Ascending aorta (tissue), 2 donors: ENCODE data around the gene BCAS1. TPM values are rescaled to one million over a fixed set of nuclear protein-coding genes. Genes with fewer than 3 reads are reported as not detected.

Source experiments
- DNase-seq, 2 donors: peaks; one replicate each; pipeline ENCODE4 v3.0.0-alpha.2; 2019; ENCODE audit warnings: low spot score in 2 of 2
- H3K27ac ChIP-seq, 2 donors: fragments of 200-600 bp; sonication (generic); one replicate each; pipeline ENCODE4 v1.5.1; 2016 to 2017; ENCODE audit warnings: mild to moderate bottlenecking in 1 of 2
- H3K27me3 ChIP-seq: fragments of 200-600 bp; sonication (generic); one replicate; pipeline ENCODE4 v1.5.1; 2017
- H3K36me3 ChIP-seq, 2 donors: fragments of 200-600 bp; sonication (generic); one replicate each; pipeline ENCODE4 v1.5.1; 2016
- H3K4me1 ChIP-seq, 2 donors: fragments of 200-600 bp; sonication (generic); one replicate each; pipeline ENCODE4 v1.5.1; 2016 to 2017; ENCODE audit warnings: mild to moderate bottlenecking in 1 of 2
- H3K4me3 ChIP-seq, 2 donors: fragments of 200-600 bp; sonication (generic); one replicate each; pipeline ENCODE4 v1.5.1; 2016 to 2017; ENCODE audit warnings: mild to moderate bottlenecking in 1 of 2
- H3K9me3 ChIP-seq, 2 donors: fragments of 200-600 bp; sonication (generic); one replicate each; pipeline ENCODE4 v1.5.1; 2016
- intact Hi-C: fragments of 100-400 bp; cut with DNase I; formaldehyde crosslinking; loops from one replicate; pipeline ENCODE4 v1.15.1; 2023
- total RNA-seq: library from RNA; depleted of rRNA; stranded (reverse); fragments of >200 nt; gene quantifications from one replicate; pipeline ENCODE4 v1.1.0, GENCODE V29; 2016
- TF ChIP-seq, protein P1 (sequence below), 3 experiments: fragments of 200-600 bp in 2 of 3; fragments of 450-650 bp in 1 of 3; sonication (generic) in 2 of 3; IDR thresholded peaks; one replicate each; pipeline ENCODE4 v1.5.1; 2016 to 2019; ENCODE audit warnings: antibody characterized with exemption in 3 of 3, mild to moderate bottlenecking in 1 of 3, moderate library complexity in 1 of 3

The BCAS1 gene, protein sequence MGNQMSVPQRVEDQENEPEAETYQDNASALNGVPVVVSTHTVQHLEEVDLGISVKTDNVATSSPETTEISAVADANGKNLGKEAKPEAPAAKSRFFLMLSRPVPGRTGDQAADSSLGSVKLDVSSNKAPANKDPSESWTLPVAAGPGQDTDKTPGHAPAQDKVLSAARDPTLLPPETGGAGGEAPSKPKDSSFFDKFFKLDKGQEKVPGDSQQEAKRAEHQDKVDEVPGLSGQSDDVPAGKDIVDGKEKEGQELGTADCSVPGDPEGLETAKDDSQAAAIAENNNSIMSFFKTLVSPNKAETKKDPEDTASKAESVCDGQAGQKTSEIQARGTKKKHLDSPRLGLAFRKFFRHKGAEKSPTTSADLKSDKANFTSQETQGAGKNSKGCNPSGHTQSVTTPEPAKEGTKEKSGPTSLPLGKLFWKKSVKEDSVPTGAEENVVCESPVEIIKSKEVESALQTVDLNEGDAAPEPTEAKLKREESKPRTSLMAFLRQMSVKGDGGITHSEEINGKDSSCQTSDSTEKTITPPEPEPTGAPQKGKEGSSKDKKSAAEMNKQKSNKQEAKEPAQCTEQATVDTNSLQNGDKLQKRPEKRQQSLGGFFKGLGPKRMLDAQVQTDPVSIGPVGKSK
- total RNA-seq, result not detected

DNA sequence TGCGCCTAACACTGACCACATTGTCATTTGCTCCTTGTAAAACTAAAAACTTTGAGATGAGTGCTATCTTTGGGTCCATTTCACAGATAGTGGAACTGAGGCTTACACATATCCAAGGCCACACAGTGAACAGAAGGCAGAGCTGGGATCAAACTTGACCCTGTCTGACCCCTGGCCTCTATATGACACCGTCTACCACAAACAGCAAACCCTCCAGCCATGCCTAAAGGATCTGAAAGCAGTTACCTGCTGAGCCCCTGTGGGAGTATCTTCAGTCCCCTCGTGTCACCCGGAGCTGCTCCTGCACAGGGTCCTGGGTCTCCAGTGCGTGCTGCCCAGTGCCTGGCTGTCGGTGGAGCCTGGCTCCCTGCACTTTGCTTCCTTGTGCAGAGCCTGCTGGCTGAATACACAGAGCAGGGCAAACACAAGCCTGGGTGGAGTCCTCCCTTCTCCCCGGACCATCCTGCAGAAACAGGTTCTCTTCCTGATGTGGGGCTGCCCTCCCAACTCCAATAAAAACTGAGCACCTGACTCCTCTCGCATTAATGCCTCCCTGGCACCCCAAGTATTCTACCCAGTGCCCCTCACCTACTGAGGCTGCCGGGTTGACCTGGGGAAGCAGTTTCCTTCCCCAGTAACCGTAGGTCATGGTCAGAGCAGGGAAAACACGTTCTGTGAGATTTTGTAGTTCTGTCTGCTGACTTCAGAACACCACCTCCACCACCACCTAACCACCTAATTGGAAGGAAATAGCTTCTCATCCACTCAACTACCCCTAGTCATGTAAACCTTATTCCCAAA lies at the start of gene BCAS1:
Gene BCAS1, minus strand, starts transcription at position 408 of the 801 bp plus-strand sequence. CDS start 11,876 bp downstream, outside the sequence.
- intact Hi-C loops, result no loop called here
- TF ChIP-seq, protein P1, sequence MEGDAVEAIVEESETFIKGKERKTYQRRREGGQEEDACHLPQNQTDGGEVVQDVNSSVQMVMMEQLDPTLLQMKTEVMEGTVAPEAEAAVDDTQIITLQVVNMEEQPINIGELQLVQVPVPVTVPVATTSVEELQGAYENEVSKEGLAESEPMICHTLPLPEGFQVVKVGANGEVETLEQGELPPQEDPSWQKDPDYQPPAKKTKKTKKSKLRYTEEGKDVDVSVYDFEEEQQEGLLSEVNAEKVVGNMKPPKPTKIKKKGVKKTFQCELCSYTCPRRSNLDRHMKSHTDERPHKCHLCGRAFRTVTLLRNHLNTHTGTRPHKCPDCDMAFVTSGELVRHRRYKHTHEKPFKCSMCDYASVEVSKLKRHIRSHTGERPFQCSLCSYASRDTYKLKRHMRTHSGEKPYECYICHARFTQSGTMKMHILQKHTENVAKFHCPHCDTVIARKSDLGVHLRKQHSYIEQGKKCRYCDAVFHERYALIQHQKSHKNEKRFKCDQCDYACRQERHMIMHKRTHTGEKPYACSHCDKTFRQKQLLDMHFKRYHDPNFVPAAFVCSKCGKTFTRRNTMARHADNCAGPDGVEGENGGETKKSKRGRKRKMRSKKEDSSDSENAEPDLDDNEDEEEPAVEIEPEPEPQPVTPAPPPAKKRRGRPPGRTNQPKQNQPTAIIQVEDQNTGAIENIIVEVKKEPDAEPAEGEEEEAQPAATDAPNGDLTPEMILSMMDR (IDR thresholded peaks at IDR 0.05), result no peak

DNA sequence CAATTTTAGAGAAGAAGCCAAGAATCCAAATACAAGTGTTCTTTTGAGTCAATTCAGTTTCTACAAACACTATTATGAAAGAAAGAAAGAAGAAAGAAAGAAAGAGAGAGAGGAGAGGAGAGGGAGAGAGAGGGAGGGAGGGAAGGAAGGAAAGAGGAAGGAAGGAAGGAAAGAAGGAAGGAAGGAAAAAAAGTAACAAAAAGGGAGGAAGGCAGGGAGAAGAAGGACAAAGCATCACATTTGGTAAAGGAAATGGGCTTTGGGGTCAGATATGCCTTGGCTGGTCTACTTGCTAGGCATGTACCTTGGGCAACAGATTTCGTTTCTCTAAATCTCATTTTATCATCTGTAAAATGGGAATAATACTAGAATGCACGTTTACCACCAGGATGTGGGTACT lies 49.4 kb upstream of the BCAS1 start:
- H3K27me3 ChIP-seq, result no peaks in the 10 kb centered on the region
- no peaks in the 10 kb centered on the region for H3K4me1 ChIP-seq
- TF ChIP-seq, protein P1 (IDR thresholded peaks at IDR 0.05), result no peak
- H3K36me3 ChIP-seq, result no peaks in the 10 kb centered on the region
- H3K9me3 ChIP-seq, result no peaks in the 10 kb centered on the region
- no peak overlapping the region for H3K27ac ChIP-seq
- intact Hi-C loops, result no loop called here
- no peak for DNase-seq
- no peak overlapping the region for H3K4me3 ChIP-seq

More for the DNA sequence above, at the start of gene BCAS1:
- no peak within 1 kb of the TSS for H3K4me3 ChIP-seq
- no peaks in the 10 kb centered on the region for H3K9me3 ChIP-seq
- H3K4me1 ChIP-seq, result no peaks in the 10 kb centered on the region
- H3K27ac ChIP-seq, result no peak within 1 kb of the TSS
- no peaks in the 10 kb centered on the region for H3K36me3 ChIP-seq
- DNase-seq, result no peak
- H3K27me3 ChIP-seq, result no peaks in the 10 kb centered on the region

DNA sequence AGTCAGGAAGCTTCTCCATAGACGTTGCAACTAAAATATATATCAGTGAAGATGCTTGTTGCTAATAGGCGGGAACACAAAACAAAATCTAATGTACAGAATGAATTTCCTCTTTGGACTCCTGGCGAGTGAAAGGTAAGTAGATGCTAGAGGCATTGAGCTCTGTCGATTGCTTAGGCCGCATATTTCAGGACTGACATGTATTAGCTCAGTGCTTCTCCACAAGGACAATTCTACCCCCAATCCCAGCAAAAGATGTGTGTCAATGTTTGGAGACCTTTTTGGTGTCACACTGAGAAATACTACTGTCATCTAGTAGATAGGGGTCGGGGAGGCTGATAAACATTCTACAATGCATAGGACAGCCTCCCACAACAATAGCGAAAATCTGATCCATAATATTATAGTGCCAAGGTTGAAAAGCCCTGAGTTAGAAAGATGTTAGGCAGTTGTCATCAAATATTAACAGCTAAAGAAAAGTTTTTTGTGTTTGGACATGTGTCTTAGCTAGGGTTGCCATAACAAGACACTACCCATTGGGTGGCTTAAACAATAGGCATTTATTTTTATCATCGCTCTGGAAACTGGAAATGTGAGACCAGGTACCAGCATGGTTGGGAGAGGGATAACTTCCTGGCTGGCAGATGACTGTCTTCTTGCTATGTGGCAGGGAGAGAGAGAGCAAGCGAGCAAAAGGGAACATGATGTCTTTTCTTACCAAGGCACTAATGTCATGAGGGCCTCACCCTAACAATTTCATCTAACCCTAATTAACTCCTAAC lies 48.0 kb upstream of the BCAS1 start:
- H3K27ac ChIP-seq, result no peak overlapping the region
- DNase-seq, result no peak
- H3K36me3 ChIP-seq, result no peaks in the 10 kb centered on the region
- no peaks in the 10 kb centered on the region for H3K9me3 ChIP-seq
- no peak overlapping the region for H3K4me3 ChIP-seq
- H3K4me1 ChIP-seq, result no peaks in the 10 kb centered on the region
- TF ChIP-seq, protein P1 (IDR thresholded peaks at IDR 0.05), result no peak
- no peaks in the 10 kb centered on the region for H3K27me3 ChIP-seq
- intact Hi-C loops, result no loop called here

DNA sequence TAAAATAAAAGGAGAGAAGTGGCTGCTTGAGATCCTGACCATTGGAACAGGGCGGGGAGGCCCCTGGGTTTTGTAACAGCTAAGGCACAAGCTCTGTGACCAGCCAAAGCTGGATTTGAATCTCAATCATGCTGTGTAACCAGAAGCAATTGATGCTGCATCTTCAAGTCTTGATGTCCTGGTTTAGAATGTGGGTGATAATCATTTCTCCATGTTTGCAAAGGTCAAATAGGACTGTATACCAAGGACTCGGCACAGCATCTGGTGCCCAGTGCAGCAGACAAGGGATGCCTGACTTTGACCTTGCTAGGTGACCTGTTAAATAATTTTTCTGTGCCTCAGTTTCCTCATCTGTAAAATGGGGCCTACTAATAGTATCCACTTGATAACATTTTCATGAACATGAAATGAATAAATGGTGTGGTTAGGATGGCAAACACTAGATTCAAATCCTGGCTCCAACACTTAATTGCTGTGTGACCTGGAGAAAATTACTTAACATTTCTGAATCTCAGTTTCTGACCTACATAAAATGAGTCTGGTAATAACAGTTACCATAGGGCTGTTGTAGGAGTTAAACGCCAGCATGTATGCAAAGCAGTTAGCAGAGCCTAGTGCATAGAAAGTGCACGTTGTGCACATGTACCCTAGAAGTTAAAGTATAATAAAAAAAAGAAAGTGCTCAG lies 46.3 kb upstream of the BCAS1 start:
- H3K4me3 ChIP-seq, result no peak overlapping the region
- H3K36me3 ChIP-seq, result no peaks in the 10 kb centered on the region
- DNase-seq, result no peak
- intact Hi-C loops, result no loop called here
- TF ChIP-seq, protein P1 (IDR thresholded peaks at IDR 0.05), result no peak
- no peaks in the 10 kb centered on the region for H3K27me3 ChIP-seq
- no peaks in the 10 kb centered on the region for H3K4me1 ChIP-seq
- no peak overlapping the region for H3K27ac ChIP-seq
- H3K9me3 ChIP-seq, result no peaks in the 10 kb centered on the region
